H1 (cell line): ENCODE data around the gene DNAJC7. TPM values are rescaled to one million over a fixed set of nuclear protein-coding genes. Genes with fewer than 3 reads are reported as not detected.

Experiments used
- CTCF ChIA-PET: fragments of 300-600 bp; sonication (Branson Sonifier 250); formaldehyde crosslinking; loops from one replicate; lab custom pipeline; 2021; ENCODE audit not compliant: partially characterized antibody; lab: Charles Lee
- POLR2A ChIA-PET: fragments of 300-600 bp; sonication (Branson Sonifier 250); formaldehyde crosslinking; loops from one replicate; lab custom pipeline; 2021; ENCODE audit warnings: inconsistent platforms; ENCODE audit not compliant: partially characterized antibody; lab: Charles Lee
- DNase-seq, 2 experiments: peaks; one replicate each; pipeline versions ENCODE4 v3.0.0 to v3.0.0-alpha.2; 2010 to 2022; ENCODE audit warnings: low spot score in 2 of 2, low read depth in 1 of 2, mixed read lengths in 1 of 2
- FAIRE-seq: peaks from 2 replicates; lab custom pipeline; 2011; peaks lifted over from hg19 to GRCh38; lab: Jason Lieb, UNC
- H2AFZ ChIP-seq: 2 replicates; pipeline ENCODE4 v1.8.1; 2012; ENCODE audit warnings: low read length, inconsistent platforms
- H2AK5ac ChIP-seq: 2 replicates; pipeline ENCODE4 v1.6.1; 2013; ENCODE audit warnings: low read depth, low read length
- H2BK120ac ChIP-seq: replicated peaks from 2 replicates; pipeline ENCODE3; 2013; ENCODE audit warnings: low read depth, low read length, inconsistent platforms
- H2BK12ac ChIP-seq: 2 replicates; pipeline ENCODE4 v1.6.1; 2013; ENCODE audit warnings: low read depth, low read length
- H2BK15ac ChIP-seq: 2 replicates; pipeline ENCODE4 v1.6.1; 2013; ENCODE audit warnings: low read length
- H2BK20ac ChIP-seq: 2 replicates; pipeline ENCODE4 v1.6.1; 2013; ENCODE audit warnings: low read length
- H2BK5ac ChIP-seq: 2 replicates; pipeline ENCODE4 v1.6.1; 2013; ENCODE audit warnings: low read depth, low read length
- H3K14ac ChIP-seq: 2 replicates; pipeline ENCODE4 v1.6.1; 2013; ENCODE audit warnings: inconsistent platforms; ENCODE audit not compliant: insufficient read length
- H3K18ac ChIP-seq: 2 replicates; pipeline ENCODE4 v1.6.1; 2013; ENCODE audit warnings: low read length; ENCODE audit errors: extremely low read depth
- H3K23ac ChIP-seq: 2 replicates; pipeline ENCODE4 v1.6.1; 2013; ENCODE audit warnings: inconsistent platforms; ENCODE audit not compliant: insufficient read length
- H3K23me2 ChIP-seq: 2 replicates; pipeline ENCODE4 v1.6.1; 2013; ENCODE audit warnings: low read depth, low read length
- H3K27ac ChIP-seq: 2 replicates; pipeline ENCODE4 v1.6.1; 2011; ENCODE audit warnings: low read depth, low read length, inconsistent platforms
- H3K27me3 ChIP-seq, 4 experiments: replicated peaks in 1 of 4; 1 replicate in 1 of 4; 2 replicates in 3 of 4; pipeline versions ENCODE4 v1.6.1 to v1.8.1; 2011 to 2013; ENCODE audit warnings: low read length in 3 of 4, mild to moderate bottlenecking in 3 of 4, inconsistent platforms in 2 of 4, mixed read lengths in 2 of 4, moderate library complexity in 1 of 4; ENCODE audit not compliant: control insufficient read depth in 3 of 4, insufficient read depth in 3 of 4; ENCODE audit errors: extremely low read depth in 1 of 4
- H3K36me3 ChIP-seq, 4 experiments: 2 replicates each; pipeline versions ENCODE4 v1.6.1 to v1.8.1; 2011 to 2013; ENCODE audit warnings: mild to moderate bottlenecking in 4 of 4, low read length in 3 of 4, moderate library complexity in 2 of 4, control low read depth in 1 of 4, inconsistent platforms in 1 of 4; ENCODE audit not compliant: insufficient read depth in 4 of 4, control insufficient read depth in 2 of 4
- H3K4ac ChIP-seq: replicated peaks from 2 replicates; pipeline ENCODE3; 2013; ENCODE audit warnings: low read length, low read depth, mixed read lengths, inconsistent platforms; ENCODE audit not compliant: insufficient read length
- H3K4me1 ChIP-seq, 4 experiments: replicated peaks in 1 of 4; 1 replicate in 1 of 4; 2 replicates in 3 of 4; pipeline versions ENCODE4 v1.6.1 to v1.8.1; 2011 to 2013; ENCODE audit warnings: low read length in 3 of 4, inconsistent platforms in 2 of 4, mixed read lengths in 1 of 4; ENCODE audit not compliant: insufficient read depth in 4 of 4, control insufficient read depth in 3 of 4
- H3K4me2 ChIP-seq, 2 experiments: 2 replicates each; pipeline versions ENCODE4 v1.6.1 to v1.8.1; 2011 to 2013; ENCODE audit warnings: low read depth in 2 of 2, low read length in 2 of 2, control low read depth in 1 of 2, inconsistent platforms in 1 of 2, mild to moderate bottlenecking in 1 of 2; ENCODE audit not compliant: insufficient read depth in 1 of 2
- H3K4me3 ChIP-seq, 4 experiments: fragments of 200-600, 300-600 bp in 1 of 4; sonication (generic), shearing (Covaris generic), sonication (Bioruptor Twin) in 1 of 4; 2 replicates each; pipeline versions ENCODE4 v1.5.1 to v1.8.1; 2011 to 2016; ENCODE audit warnings: low read length in 4 of 4, low read depth in 3 of 4, control low read depth in 2 of 4, inconsistent platforms in 2 of 4, mild to moderate bottlenecking in 2 of 4, mixed read lengths in 1 of 4, moderate library complexity in 1 of 4; ENCODE audit not compliant: insufficient read depth in 2 of 4; ENCODE audit errors: extremely low read depth in 1 of 4
- H3K56ac ChIP-seq: replicated peaks from 2 replicates; pipeline ENCODE3; 2013; ENCODE audit warnings: low read depth, mild to moderate bottlenecking, mixed read lengths, low read length, inconsistent platforms; ENCODE audit not compliant: insufficient read length
- H3K79me1 ChIP-seq: 2 replicates; pipeline ENCODE4 v1.6.1; 2013; ENCODE audit warnings: low read depth, low read length, control low read depth
- H3K79me2 ChIP-seq, 2 experiments: 2 replicates each; pipeline versions ENCODE4 v1.6.1 to v1.8.1; 2012 to 2013; ENCODE audit warnings: low read length in 2 of 2, mild to moderate bottlenecking in 2 of 2, inconsistent platforms in 1 of 2; ENCODE audit not compliant: insufficient read depth in 2 of 2, control insufficient read depth in 1 of 2
- H3K9ac ChIP-seq, 4 experiments: replicated peaks in 1 of 4; 1 replicate in 1 of 4; 2 replicates in 3 of 4; pipeline versions ENCODE4 v1.6.1 to v1.8.1; 2011 to 2013; ENCODE audit warnings: low read depth in 3 of 4, low read length in 3 of 4, control low read depth in 2 of 4, mild to moderate bottlenecking in 2 of 4, moderate library complexity in 2 of 4, inconsistent platforms in 1 of 4; ENCODE audit errors: extremely low read depth in 1 of 4
- H3K9me3 ChIP-seq, 2 experiments: 2 replicates each; pipeline versions ENCODE4 v1.6.1 to v1.8.1; 2012 to 2013; ENCODE audit warnings: mild to moderate bottlenecking in 2 of 2, moderate library complexity in 2 of 2, control low read depth in 1 of 2, inconsistent platforms in 1 of 2, low read depth in 1 of 2, low read length in 1 of 2, mixed read lengths in 1 of 2; ENCODE audit not compliant: insufficient read depth in 2 of 2
- H4K20me1 ChIP-seq, 2 experiments: replicated peaks in 1 of 2; 2 replicates each; pipeline versions ENCODE3 to v1.8.1; 2011 to 2013; ENCODE audit warnings: inconsistent platforms in 2 of 2, low read length in 2 of 2, mild to moderate bottlenecking in 1 of 2; ENCODE audit not compliant: insufficient read depth in 2 of 2, control insufficient read depth in 1 of 2
- H4K5ac ChIP-seq: 2 replicates; pipeline ENCODE4 v1.6.1; 2013; ENCODE audit warnings: low read length, low read depth, mixed read lengths, inconsistent platforms; ENCODE audit not compliant: insufficient read length
- H4K8ac ChIP-seq: 2 replicates; pipeline ENCODE4 v1.8.0; 2013; ENCODE audit warnings: mild to moderate bottlenecking, moderate library complexity, low read length, inconsistent platforms; ENCODE audit not compliant: insufficient read depth; ENCODE audit errors: extremely low read depth
- H4K91ac ChIP-seq: replicated peaks from 2 replicates; pipeline ENCODE3; 2013; ENCODE audit warnings: low read length, mixed read lengths, inconsistent platforms; ENCODE audit not compliant: insufficient read length
- ASH2L ChIP-seq: fragments of 200-600, 300-600 bp; sonication (generic); IDR thresholded peaks from one replicate; pipeline ENCODE4 v1.7.1; 2017; ENCODE audit warnings: low read length
- BCL11A ChIP-seq, 2 experiments: IDR thresholded peaks; one replicate each; pipeline ENCODE4 v1.6.1; 2011; ENCODE audit warnings: low read depth in 2 of 2, low read length in 2 of 2, mild to moderate bottlenecking in 2 of 2
- BRCA1 ChIP-seq: IDR thresholded peaks from 2 replicates; pipeline ENCODE4 v1.6.1; 2012; ENCODE audit warnings: low read depth, low read length, improper control_type of control experiment
- CTBP2 ChIP-seq: IDR thresholded peaks from 2 replicates; pipeline ENCODE4 v1.7.0; 2011; ENCODE audit warnings: borderline replicate concordance, mild to moderate bottlenecking, moderate library complexity, mixed read lengths, low read length; ENCODE audit not compliant: insufficient read depth, insufficient read length
- JUN ChIP-seq: IDR thresholded peaks from 2 replicates; pipeline ENCODE4 v1.6.1; 2011; ENCODE audit warnings: low read depth, mild to moderate bottlenecking, improper control_type of control experiment, low read length
- JUND ChIP-seq: IDR thresholded peaks from 2 replicates; pipeline ENCODE4 v1.6.1; 2011; ENCODE audit warnings: mild to moderate bottlenecking, improper control_type of control experiment, low read length
- KDM1A ChIP-seq: fragments of 200-600, 300-600 bp; sonication (generic); IDR thresholded peaks from 2 replicates; pipeline ENCODE4 v1.7.1; 2016; ENCODE audit warnings: mild to moderate bottlenecking, low read length, borderline replicate concordance
- KDM4A ChIP-seq: IDR thresholded peaks from one replicate; pipeline ENCODE4 v1.7.1; 2012; ENCODE audit warnings: low read depth, mild to moderate bottlenecking, moderate library complexity, low read length, inconsistent platforms; ENCODE audit not compliant: severe bottlenecking
- KDM5A ChIP-seq: fragments of 200-600 bp; IDR thresholded peaks from 2 replicates; pipeline ENCODE4 v1.7.1; 2012; ENCODE audit warnings: mild to moderate bottlenecking, low read length, inconsistent platforms, mixed read lengths
- NRF1 ChIP-seq: IDR thresholded peaks from 2 replicates; pipeline ENCODE4 v1.6.1; 2011; ENCODE audit warnings: mild to moderate bottlenecking, low read depth, low read length, improper control_type of control experiment
- RNF2 ChIP-seq: fragments of 200-900, 300-1000 bp; sonication (generic); IDR thresholded peaks from 2 replicates; pipeline ENCODE4 v1.7.1; 2016; ENCODE audit warnings: borderline replicate concordance, low read depth, mild to moderate bottlenecking, antibody characterized with exemption, low read length; ENCODE audit not compliant: poor library complexity, severe bottlenecking; ENCODE audit errors: missing control alignments
- RXRA ChIP-seq: IDR thresholded peaks from 2 replicates; pipeline ENCODE4 v1.6.1; 2011; ENCODE audit warnings: low read depth, mild to moderate bottlenecking, low read length, moderate library complexity; ENCODE audit not compliant: insufficient read depth
- SP2 ChIP-seq: IDR thresholded peaks from 2 replicates; pipeline ENCODE4 v1.6.1; 2012; ENCODE audit warnings: mild to moderate bottlenecking, low read length, inconsistent platforms
- TAF7 ChIP-seq: optimal IDR thresholded peaks from 2 replicates; pipeline ENCODE3; 2011; ENCODE audit warnings: low read depth, mild to moderate bottlenecking, inconsistent platforms, low read length, moderate library complexity, borderline replicate concordance
- WGBS, 2 experiments: shearing (Covaris generic) in 1 of 2; methylation state at CpG; one replicate each; pipeline versions ENCODE4 v1.1.6 to v1.1.7; 2013 to 2015; ENCODE audit warnings: low lambda C conversion rate in 2 of 2, mixed read lengths in 2 of 2, inconsistent platforms in 1 of 2, low coverage in 1 of 2, missing lambda C conversion rate in 1 of 2; ENCODE audit not compliant: insufficient replicate concordance in 2 of 2, insufficient coverage in 1 of 2, insufficient read length in 1 of 2; ENCODE audit errors: extremely low coverage in 1 of 2, missing lambda C conversion rate in 1 of 2; 5-methylcytosine and 5-hydroxymethylcytosine counted together
- polyA plus RNA-seq, 7 experiments: library from polyadenylated mRNA; depleted of rRNA in 3 of 7; stranded (reverse) in 5 of 7; unstranded in 2 of 7; fragments of >200 nt in 5 of 7; fragments of 200-250 nt in 2 of 7; gene quantifications; 1 replicate in 5 of 7; 2 replicates in 1 of 7; 4 replicates in 1 of 7; pipeline versions ENCODE4 v1.2.1 to v1.2.3, GENCODE V29; 2011 to 2013; ENCODE audit warnings: missing spikeins in 2 of 7, mixed read lengths in 2 of 7
- total RNA-seq: library from RNA; stranded (reverse); fragmentation: NEBNext Ultra II Directional; extraction: Animal tissue kit (Norgen Biotek cat#: 25700); gene quantifications from 2 replicates; pipeline ENCODE4 v1.2.1, GENCODE V29; 2021

DNAJC7 gene
- total and polyA plus RNA-seq, 2 of the 8 experiments (the other 6 are each of a cell fraction or from before 2014, with no cell fraction given), result 31.0 to 148 TPM

GRCh38 chr17:41974031-41974430 lies 43.2 kb downstream of the DNAJC7 start:
- H3K23ac ChIP-seq, result no peak overlapping the region
- no peak overlapping the region for H3K4me3 ChIP-seq
- no peaks in the 10 kb centered on the region for H3K4me1 ChIP-seq
- ChIA-PET CTCF (interaction anchor here (0.7 to 6.5 kb wide), 3 partner anchors 10 to 575 kb away, joined by 3 to 60 read pairs (median 4); partner anchors contain the start of gene CNP), POLR2A (interaction anchor here (0.8 to 4.5 kb wide), 5 partner anchors 8 to 43 kb away, joined by 3 to 32 read pairs (median 5); partner anchors contain the start of genes CNP and DNAJC7)
- H2BK5ac ChIP-seq, result no peak overlapping the region
- H3K79me2 ChIP-seq, result no peaks in the 10 kb centered on the region
- DNase-seq, result no peak
- no peaks in the 10 kb centered on the region for H3K9me3 ChIP-seq
- no peaks in the 10 kb centered on the region; the same call in 1 of the 2 replicates for H3K23me2 ChIP-seq
- no peaks in the 10 kb centered on the region; the same call in 1 of the 2 replicates for H3K79me1 ChIP-seq
- no peak overlapping the region for H4K5ac ChIP-seq
- peaks cover 2 to 17% of the 10 kb centered on the region in 2 experiments for H4K20me1 ChIP-seq
- no peak for FAIRE-seq
- H3K27ac ChIP-seq, result no peak overlapping the region
- H3K14ac ChIP-seq, result no peak overlapping the region
- H3K36me3 ChIP-seq, result peaks cover 32 to 66% (median 59%) of the 10 kb centered on the region in 4 experiments
- H3K56ac ChIP-seq, result no peak overlapping the region
- no peak overlapping the region for H4K91ac ChIP-seq
- no peaks in the 10 kb centered on the region for H3K27me3 ChIP-seq
- H2BK120ac ChIP-seq, result no peak overlapping the region
- no peak overlapping the region for H3K9ac ChIP-seq
- no peak overlapping the region for H2BK12ac ChIP-seq
- no peak overlapping the region for H2AK5ac ChIP-seq
- H3K4ac ChIP-seq, result no peak overlapping the region
- H3K4me2 ChIP-seq, result no peak overlapping the region
- H3K18ac ChIP-seq, result no peak overlapping the region
- H2BK15ac ChIP-seq, result no peak overlapping the region
- WGBS, 2 experiments, result 92% methylated on average over 6 of the region's 6 CpGs; no CpG with 5 or more reads in 1 of the 2 experiments
- no peak overlapping the region for H2AFZ ChIP-seq
- H2BK20ac ChIP-seq, result no peak overlapping the region
- H4K8ac ChIP-seq, result no peak overlapping the region
- TF ChIP-seq ASH2L (no peak), BCL11A (IDR thresholded peaks at IDR 0.05; ENCODE audit: low read depth in 2 of 2, low read length in 2 of 2) (no peak), JUN (no peak), BRCA1 (no peak), CTBP2 (no peak), KDM1A (no peak), TAF7 (no peak), RXRA (no peak), NRF1 (no peak), KDM4A (no peak), JUND (no peak), SP2 (no peak), KDM5A (no peak), RNF2 (no peak)
